ENCODE results near the gene ABI3BP.
A peak's percentile ranks its signal among the peaks of the same experiment; 100 is the strongest.

Gene ABI3BP

GRCh38 chr3:100730524-100730923 is 262.7 kb downstream of the ABI3BP start:
- no peak for DNase-seq (ENCODE audit: low read depth in 2 of 2)

- no peak for DNase-seq (ENCODE audit: low read depth in 2 of 2)
Measured at GRCh38 chr3:100726706-100727105, 266.5 kb downstream of the ABI3BP start.

- no peak for DNase-seq (ENCODE audit: low read depth in 2 of 2)
Measured at GRCh38 chr3:100725935-100726513, 267.2 kb downstream of the ABI3BP start.

- DNase-seq (ENCODE audit: low read depth in 2 of 2), result no peak
Measured at GRCh38 chr3:100720426-100720825, 272.8 kb downstream of the ABI3BP start.

GRCh38 chr3:100719136-100719535 is 274.1 kb downstream of the ABI3BP start:
- DNase-seq (ENCODE audit: low read depth in 2 of 2), result no peak

- DNase-seq (ENCODE audit: low read depth in 2 of 2), result no peak
Measured at GRCh38 chr3:100717637-100718487, 275.4 kb downstream of the ABI3BP start.

GRCh38 chr3:100717063-100717462 is 276.2 kb downstream of the ABI3BP start:
- DNase-seq (ENCODE audit: low read depth in 2 of 2), result no peak

GRCh38 chr3:100715176-100715575 is 278.0 kb downstream of the ABI3BP start:
- no peak for DNase-seq (ENCODE audit: low read depth in 2 of 2)

- peak; percentile 25 to 33 for DNase-seq (ENCODE audit: low read depth in 2 of 2)
Measured at GRCh38 chr3:100710261-100710968, 282.8 kb downstream of the ABI3BP start.

- peak in 1 of 2 experiments; percentile 0 for DNase-seq (ENCODE audit: low read depth in 2 of 2)
Measured at GRCh38 chr3:100709842-100710260, 283.4 kb downstream of the ABI3BP start.

- peak; percentile 99 for DNase-seq (ENCODE audit: low read depth in 2 of 2)
Measured at GRCh38 chr3:100708989-100709841, 284.0 kb downstream of the ABI3BP start, which contains the start of gene TFG. TFG (plus strand) TSS chr3:100709494; CDS start chr3:100713686, 4,192 bp downstream.

- no peak for DNase-seq (ENCODE audit: low read depth in 2 of 2)
Measured at GRCh38 chr3:100708644-100708988, 284.6 kb downstream of the ABI3BP start.

GRCh38 chr3:100706365-100706764 is 286.9 kb downstream of the ABI3BP start:
- DNase-seq (ENCODE audit: low read depth in 2 of 2), result peak in 1 of 2 experiments; percentile 21

GRCh38 chr3:100703865-100704264 is 289.4 kb downstream of the ABI3BP start:
- DNase-seq (ENCODE audit: low read depth in 2 of 2), result no peak

GRCh38 chr3:100702980-100703345 is 290.3 kb downstream of the ABI3BP start:
- no peak for DNase-seq (ENCODE audit: low read depth in 2 of 2)

- no peak for DNase-seq (ENCODE audit: low read depth in 2 of 2)
Measured at GRCh38 chr3:100702082-100702979, 290.9 kb downstream of the ABI3BP start.

- no peak for DNase-seq (ENCODE audit: low read depth in 2 of 2)
Measured at GRCh38 chr3:100700708-100701107, 292.5 kb downstream of the ABI3BP start.
